Measurements from ENCODE around the gene SPAG9. TPM values are rescaled to one million over a fixed set of nuclear protein-coding genes. Genes with fewer than 3 reads are reported as not detected.

The SPAG9 gene
- total and polyA plus RNA-seq, 8 donors, result 105 to 147 (median 116) TPM

DNA sequence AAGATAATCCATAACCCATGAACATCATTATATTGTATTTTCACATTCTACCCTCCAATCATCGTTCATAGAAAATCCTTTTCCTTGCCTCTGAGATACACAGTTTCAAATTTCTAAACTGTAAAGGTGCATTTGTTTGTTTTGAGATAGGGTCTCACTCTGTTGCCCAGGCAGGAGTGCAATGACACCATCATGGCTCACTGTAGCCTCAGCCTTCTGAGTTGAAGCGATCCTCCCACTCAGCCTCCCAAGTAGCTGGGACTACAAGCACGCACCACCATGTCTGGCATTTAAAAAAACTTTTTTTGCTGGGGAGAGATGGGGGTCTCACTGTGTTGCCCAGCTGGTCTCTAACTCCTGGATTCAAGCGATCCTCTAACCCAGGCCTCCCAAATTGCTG is 196.4 kb downstream of the SPAG9 start:
- Histone ChIP-seq H3K4me1 (peaks cover 0 to 26% of the 10 kb centered on the region in 2 donors), H3K9me3 (no peaks in the 10 kb centered on the region), H3K27me3 (no peaks in the 10 kb centered on the region), H3K27ac (no peak overlapping the region), H3K36me3 (no peaks in the 10 kb centered on the region), H3K4me3 (no peak overlapping the region)
- intact Hi-C loops (cut with DNase I), result no loop called here
- ATAC-seq (no peak), DNase-seq (no peak)
- no peak for TF ChIP-seq CTCF (IDR thresholded peaks at IDR 0.05)

DNA sequence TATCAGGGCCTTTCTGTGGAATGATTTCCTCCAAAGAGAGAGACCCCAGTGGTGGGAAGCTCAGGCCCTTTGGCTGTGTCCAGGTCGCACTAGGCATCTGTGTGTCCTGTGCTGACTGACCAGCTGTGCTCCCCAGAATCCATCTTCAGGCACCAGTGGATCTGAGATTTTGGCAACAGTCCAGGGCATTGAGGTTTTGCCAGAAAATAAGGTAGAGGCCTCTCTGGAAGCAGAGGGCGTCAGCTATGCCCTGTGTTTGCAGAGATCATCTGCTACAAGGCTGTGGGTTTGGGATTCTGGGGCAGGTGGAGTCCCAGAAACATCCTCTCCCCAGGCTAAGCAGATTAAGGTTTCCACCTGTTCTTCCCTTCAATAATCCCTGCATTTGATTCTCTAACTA is 197.1 kb downstream of the SPAG9 start:
- intact Hi-C loops (cut with DNase I), result no loop called here
- peaks cover 0 to 28% of the 10 kb centered on the region in 2 donors for H3K4me1 ChIP-seq
- ATAC-seq, result no peak
- H3K36me3 ChIP-seq, result no peaks in the 10 kb centered on the region
- H3K9me3 ChIP-seq, result no peaks in the 10 kb centered on the region
- H3K4me3 ChIP-seq, result no peak overlapping the region
- DNase-seq, result no peak
- no peak overlapping the region for H3K27ac ChIP-seq
- H3K27me3 ChIP-seq, result no peaks in the 10 kb centered on the region
- no peak for TF ChIP-seq CTCF (IDR thresholded peaks at IDR 0.05)

DNA sequence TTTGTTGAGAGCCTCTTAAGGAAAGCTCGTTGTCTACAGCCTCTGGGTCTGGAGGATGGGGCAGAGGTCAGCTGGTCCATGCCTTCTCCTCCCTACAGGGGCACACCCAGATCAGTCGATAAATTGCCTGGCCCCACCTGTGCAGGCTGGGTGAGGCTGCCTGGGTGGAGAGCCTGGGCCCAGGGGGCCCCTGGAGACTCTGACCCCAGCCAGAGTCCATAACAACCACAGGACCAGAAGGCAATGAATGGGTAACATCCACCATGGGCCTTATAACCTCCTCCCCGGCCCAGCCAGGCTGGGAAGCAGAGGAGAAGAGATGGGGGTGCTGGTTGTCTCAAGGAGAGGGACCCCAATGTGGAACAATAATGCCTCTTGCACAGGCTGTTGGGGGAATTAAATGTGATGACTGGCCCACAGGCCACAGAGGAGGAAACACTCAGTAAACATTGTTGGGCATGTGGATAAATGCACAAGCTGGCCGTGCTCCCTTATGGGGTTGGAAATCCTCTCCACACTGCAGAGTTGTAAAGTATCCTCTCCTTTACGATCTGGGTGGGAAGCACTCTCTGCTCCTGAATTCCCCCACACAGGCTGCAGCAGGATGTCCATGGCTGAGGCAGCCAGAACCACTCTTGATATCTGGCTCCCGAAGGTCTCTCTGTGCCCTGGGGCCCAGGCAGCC is 197.8 kb downstream of the SPAG9 start:
- intact Hi-C loops (cut with DNase I), result no loop called here
- H3K4me3 ChIP-seq, result no peak overlapping the region
- H3K9me3 ChIP-seq, result no peaks in the 10 kb centered on the region
- TF ChIP-seq CTCF (IDR thresholded peaks at IDR 0.05), result no peak
- ATAC-seq, result no peak
- peaks cover 0 to 35% of the 10 kb centered on the region in 2 donors for H3K4me1 ChIP-seq
- H3K27ac ChIP-seq, result no peak overlapping the region
- no peaks in the 10 kb centered on the region for H3K36me3 ChIP-seq
- peak in 1 of 4 donors; percentile 34 for DNase-seq
- H3K27me3 ChIP-seq, result no peaks in the 10 kb centered on the region

- Histone ChIP-seq H3K9me3 (no peaks in the 10 kb centered on the region), H3K4me1 (peaks cover 0 to 36% of the 10 kb centered on the region in 2 donors), H3K27me3 (no peaks in the 10 kb centered on the region), H3K36me3 (no peaks in the 10 kb centered on the region), H3K27ac (no peak overlapping the region), H3K4me3 (no peak overlapping the region)
- ATAC-seq (no peak), DNase-seq (no peak)
- intact Hi-C loops (cut with DNase I), result no loop called here
- no peak for TF ChIP-seq CTCF (IDR thresholded peaks at IDR 0.05)
Observed at GRCh38 chr17:50922107-50922506, 198.6 kb downstream of the SPAG9 start.

DNA sequence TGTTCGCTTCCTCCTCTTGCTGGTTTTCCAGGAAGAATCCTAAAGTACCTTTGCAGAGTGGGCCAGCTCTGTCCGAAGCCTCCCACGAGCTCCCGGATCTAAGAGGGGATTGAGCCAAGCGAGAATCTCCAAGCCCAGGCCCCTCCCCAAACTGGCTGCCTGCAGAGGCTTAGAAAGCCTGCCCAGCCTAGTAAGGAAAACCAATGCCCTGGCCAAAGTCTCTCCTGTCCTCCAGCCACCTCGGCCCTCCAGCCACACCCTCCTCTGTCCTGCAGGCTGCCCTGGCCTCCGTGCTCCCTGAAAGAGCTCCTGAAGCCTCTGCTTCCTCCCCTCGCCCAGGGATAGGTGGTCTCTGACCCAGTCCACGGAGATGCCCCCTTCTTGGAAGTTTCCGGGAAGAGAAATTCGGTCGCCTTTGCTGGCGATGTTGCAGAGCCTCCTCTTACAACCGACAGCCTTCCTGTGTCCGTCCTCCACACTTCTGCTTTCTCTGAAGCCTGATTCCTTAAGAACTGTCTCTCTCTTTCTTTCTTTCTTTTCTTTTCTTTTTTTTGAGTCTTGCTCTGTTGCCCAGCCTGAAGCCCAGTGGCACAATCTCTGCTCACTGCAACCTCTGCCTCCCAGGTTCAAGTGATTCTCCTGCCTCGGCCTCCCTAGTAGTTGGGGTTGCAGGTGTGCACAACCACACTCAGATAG is 199.6 kb downstream of the SPAG9 start:
- TF ChIP-seq CTCF (IDR thresholded peaks at IDR 0.05), result no peak
- intact Hi-C loops (cut with DNase I), result no loop called here
- no peaks in the 10 kb centered on the region for H3K9me3 ChIP-seq
- H3K27ac ChIP-seq, result peak overlapping the region in 1 of 2 donors; percentile 77
- ATAC-seq (no peak), DNase-seq (no peak)
- H3K27me3 ChIP-seq, result no peaks in the 10 kb centered on the region
- no peak overlapping the region for H3K4me3 ChIP-seq
- peaks cover 0 to 36% of the 10 kb centered on the region in 2 donors for H3K4me1 ChIP-seq
- no peaks in the 10 kb centered on the region for H3K36me3 ChIP-seq
